HEK293 (cell line): Measurements from ENCODE around the gene NEFH.

Experiments used
- CTCF ChIA-PET: fragments of 350-600 bp; formaldehyde crosslinking; extraction: SDS; loops from one replicate; lab custom pipeline; 2021; ENCODE audit warnings: antibody characterized with exemption; lab: Yijun Ruan, JAX
- POLR2A ChIA-PET: fragments of 300-600 bp; formaldehyde crosslinking; extraction: SDS; loops from one replicate; lab custom pipeline; 2020; ENCODE audit warnings: antibody characterized with exemption, inconsistent platforms; lab: Yijun Ruan, JAX
- H3K27ac ChIP-seq: fragments of 200-500 bp; sonication (Bioruptor generic); 2 replicates; pipeline ENCODE4 v1.5.1; 2014; ENCODE audit warnings: low read depth, low read length, control low read depth, inconsistent platforms; ENCODE audit errors: extremely low read depth
- H3K36me3 ChIP-seq, 2 experiments: fragments of 200-500 bp in 1 of 2; sonication (Bioruptor generic) in 1 of 2; 1 replicate in 1 of 2; 2 replicates in 1 of 2; pipeline ENCODE4 v1.5.1; 2014 to 2017; ENCODE audit warnings: inconsistent platforms in 2 of 2, low read length in 2 of 2; ENCODE audit not compliant: control insufficient read depth in 2 of 2, insufficient read depth in 1 of 2
- H3K4me1 ChIP-seq: fragments of 200-500 bp; sonication (Bioruptor generic); 2 replicates; pipeline ENCODE4 v1.5.1; 2014; ENCODE audit warnings: mild to moderate bottlenecking, low read length, inconsistent platforms; ENCODE audit not compliant: control insufficient read depth, insufficient read depth
- H3K4me3 ChIP-seq: 2 replicates; pipeline ENCODE4 v1.5.1; 2011; ENCODE audit warnings: low read depth, mild to moderate bottlenecking, control low read depth, low read length, moderate library complexity
- H3K9me3 ChIP-seq: fragments of 200-500 bp; sonication (Bioruptor generic); 2 replicates; pipeline ENCODE4 v1.5.1; 2014; ENCODE audit warnings: low read depth, low read length, inconsistent platforms; ENCODE audit not compliant: control insufficient read depth, insufficient read depth
- HOXC10 ChIP-seq: sonication (generic); formaldehyde crosslinking; IDR thresholded peaks from 2 replicates; pipeline ENCODE4 v1.8.1; 2023; ENCODE audit warnings: mild to moderate bottlenecking, missing genetic modification reagents
- SP3 ChIP-seq: fragments of 450-650 bp; formaldehyde crosslinking; IDR thresholded peaks from 2 replicates; pipeline ENCODE4 v1.5.1; 2016; ENCODE audit warnings: missing biosample characterization, missing genetic modification characterization
- ZBTB44 ChIP-seq: fragments of 450-650 bp; IDR thresholded peaks from 2 replicates; pipeline ENCODE4 v1.5.1; 2018; ENCODE audit warnings: missing biosample characterization, mild to moderate bottlenecking, missing genetic modification characterization
- ZBTB8A ChIP-seq: fragments of 450-650 bp; formaldehyde crosslinking; IDR thresholded peaks from 2 replicates; pipeline ENCODE4 v1.5.1; 2016; ENCODE audit warnings: missing biosample characterization, missing genetic modification characterization
- ZFP37 ChIP-seq: fragments of 450-650 bp; formaldehyde crosslinking; IDR thresholded peaks from 2 replicates; pipeline ENCODE4 v1.5.1; 2016; ENCODE audit warnings: missing biosample characterization, missing genetic modification characterization
- ZFP41 ChIP-seq: fragments of 450-650 bp; formaldehyde crosslinking; IDR thresholded peaks from 2 replicates; pipeline ENCODE4 v1.5.1; 2016; ENCODE audit warnings: missing biosample characterization, missing genetic modification characterization, borderline replicate concordance
- ZNF114 ChIP-seq: fragments of 450-650 bp; formaldehyde crosslinking; IDR thresholded peaks from 2 replicates; pipeline ENCODE4 v1.5.0; 2017; ENCODE audit warnings: missing biosample characterization, missing genetic modification characterization
- ZNF24 ChIP-seq: fragments of 450-650 bp; formaldehyde crosslinking; IDR thresholded peaks from 2 replicates; pipeline ENCODE4 v1.5.1; 2016; ENCODE audit warnings: missing biosample characterization, missing genetic modification characterization
- ZNF518A ChIP-seq: fragments of 450-650 bp; formaldehyde crosslinking; conservative IDR thresholded peaks from 2 replicates; pipeline ENCODE4 v1.5.1; 2016; ENCODE audit warnings: low read depth, missing biosample characterization, missing genetic modification characterization
- ZNF610 ChIP-seq: fragments of 450-650 bp; formaldehyde crosslinking; IDR thresholded peaks from 2 replicates; pipeline ENCODE4 v1.5.1; 2016; ENCODE audit warnings: missing biosample characterization, missing genetic modification characterization, borderline replicate concordance
- ZNF639 ChIP-seq: fragments of 450-650 bp; formaldehyde crosslinking; IDR thresholded peaks from 2 replicates; pipeline ENCODE4 v1.5.1; 2016; ENCODE audit warnings: missing biosample characterization, missing genetic modification characterization
- ZNF658 ChIP-seq: fragments of 450-650 bp; formaldehyde crosslinking; IDR thresholded peaks from 2 replicates; pipeline ENCODE4; 2016; ENCODE audit warnings: missing biosample characterization, missing genetic modification characterization
- ZXDB ChIP-seq: fragments of 450-650 bp; formaldehyde crosslinking; IDR thresholded peaks from 2 replicates; pipeline ENCODE4 v1.5.1; 2016; ENCODE audit warnings: missing biosample characterization, missing genetic modification characterization
- TF ChIP-seq, protein P1 (sequence below): fragments of 450-650 bp; formaldehyde crosslinking; IDR thresholded peaks from 2 replicates; pipeline ENCODE4 v1.5.1; 2016; ENCODE audit warnings: missing biosample characterization, missing genetic modification characterization
- TF ChIP-seq, protein P2 (sequence below): fragments of 450-650 bp; formaldehyde crosslinking; IDR thresholded peaks from 2 replicates; pipeline ENCODE4 v1.5.1; 2016; ENCODE audit warnings: missing biosample characterization, missing genetic modification characterization, borderline replicate concordance

NEFH gene

DNA sequence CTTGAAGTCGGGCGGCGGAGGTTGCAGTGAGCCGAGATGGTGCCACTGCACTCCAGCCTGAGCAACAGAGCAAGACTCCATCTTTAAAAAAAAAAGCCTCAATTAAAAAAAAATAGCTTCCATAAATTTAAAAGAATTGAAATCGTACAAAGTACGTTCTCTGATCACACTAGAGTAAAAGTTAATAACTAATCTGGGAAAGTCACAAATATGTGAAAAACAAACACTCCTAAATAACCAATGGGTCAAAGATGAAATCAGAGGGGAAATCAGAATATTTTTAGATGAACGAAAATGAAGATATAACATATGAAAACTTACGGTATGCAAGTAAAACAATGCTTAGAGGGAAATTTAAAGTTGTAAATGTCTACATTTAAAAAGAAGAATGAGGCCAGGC lies 19.8 kb downstream of the NEFH start:
- POLR2A ChIA-PET = no interaction called here
- TF ChIP-seq HOXC10 (CRISPR knock-in tag) (no peak), SP3 (no peak), ZNF24 (tag by site-specific recombination) (no peak), ZNF658 (no peak), ZNF518A (tag by site-specific recombination) (no peak), ZFP37 (no peak), ZBTB8A (tag by site-specific recombination) (no peak), ZNF639 (tag by site-specific recombination) (no peak), ZNF610 (tag by site-specific recombination) (no peak)
- TF ChIP-seq, protein P1, sequence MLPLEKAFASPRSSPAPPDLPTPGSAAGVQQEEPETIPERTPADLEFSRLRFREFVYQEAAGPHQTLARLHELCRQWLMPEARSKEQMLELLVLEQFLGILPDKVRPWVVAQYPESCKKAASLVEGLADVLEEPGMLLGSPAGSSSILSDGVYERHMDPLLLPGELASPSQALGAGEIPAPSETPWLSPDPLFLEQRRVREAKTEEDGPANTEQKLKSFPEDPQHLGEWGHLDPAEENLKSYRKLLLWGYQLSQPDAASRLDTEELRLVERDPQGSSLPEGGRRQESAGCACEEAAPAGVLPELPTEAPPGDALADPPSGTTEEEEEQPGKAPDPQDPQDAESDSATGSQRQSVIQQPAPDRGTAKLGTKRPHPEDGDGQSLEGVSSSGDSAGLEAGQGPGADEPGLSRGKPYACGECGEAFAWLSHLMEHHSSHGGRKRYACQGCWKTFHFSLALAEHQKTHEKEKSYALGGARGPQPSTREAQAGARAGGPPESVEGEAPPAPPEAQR (tag by site-specific recombination) = no peak
- TF ChIP-seq, protein P2, sequence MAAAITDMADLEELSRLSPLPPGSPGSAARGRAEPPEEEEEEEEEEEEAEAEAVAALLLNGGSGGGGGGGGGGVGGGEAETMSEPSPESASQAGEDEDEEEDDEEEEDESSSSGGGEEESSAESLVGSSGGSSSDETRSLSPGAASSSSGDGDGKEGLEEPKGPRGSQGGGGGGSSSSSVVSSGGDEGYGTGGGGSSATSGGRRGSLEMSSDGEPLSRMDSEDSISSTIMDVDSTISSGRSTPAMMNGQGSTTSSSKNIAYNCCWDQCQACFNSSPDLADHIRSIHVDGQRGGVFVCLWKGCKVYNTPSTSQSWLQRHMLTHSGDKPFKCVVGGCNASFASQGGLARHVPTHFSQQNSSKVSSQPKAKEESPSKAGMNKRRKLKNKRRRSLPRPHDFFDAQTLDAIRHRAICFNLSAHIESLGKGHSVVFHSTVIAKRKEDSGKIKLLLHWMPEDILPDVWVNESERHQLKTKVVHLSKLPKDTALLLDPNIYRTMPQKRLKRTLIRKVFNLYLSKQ (tag by site-specific recombination) = no peak
- H3K27ac ChIP-seq = no peak overlapping the region
- CTCF ChIA-PET = interaction anchor here (0.6 to 1.0 kb wide), 3 partner anchors 30 to 104 kb away, joined by 3 to 5 read pairs (median 3); no protein-coding TSS in a partner anchor
- H3K36me3 ChIP-seq = peaks cover 6 to 24% of the 10 kb centered on the region in 2 experiments; a peak in 2 of 3 replicates
- H3K4me1 ChIP-seq = no peaks in the 10 kb centered on the region
- H3K9me3 ChIP-seq = no peaks in the 10 kb centered on the region
- H3K4me3 ChIP-seq = no peak overlapping the region

GRCh38 chr22:29503811-29504372 lies 23.9 kb downstream of the NEFH start:
- TF ChIP-seq ZNF114 (tag by site-specific recombination) (no peak), ZBTB44 (peak; percentile 55; the same call in 1 of the 2 replicates), ZFP41 (tag by site-specific recombination) (no peak), ZXDB (tag by site-specific recombination) (peak; percentile 56; the same call in 1 of the 2 replicates)
- CTCF ChIA-PET = interaction anchor here (0.6 to 0.9 kb wide), 2 partner anchors 33 to 119 kb away, joined by 3 read pairs; no protein-coding TSS in a partner anchor
- Histone ChIP-seq H3K36me3 (peaks cover 34 to 52% of the 10 kb centered on the region in 2 experiments), H3K4me3 (no peak overlapping the region), H3K9me3 (no peaks in the 10 kb centered on the region), H3K27ac (no peak overlapping the region), H3K4me1 (no peaks in the 10 kb centered on the region)
- POLR2A ChIA-PET = interaction anchor here (0.7 kb wide), 1 partner anchor 46 kb away, joined by 3 read pairs; no protein-coding TSS in a partner anchor
